ENCODE data around the gene SRP72.

GRCh38 chr4:56467284-56468096, at the start of gene SRP72:
- TF ChIP-seq RXRA (IDR thresholded peaks at IDR 0.05; ENCODE audit: borderline replicate concordance, low read depth) (no peak), CTCF (IDR thresholded peaks at IDR 0.05) (no peak), POLR2AphosphoS5 (IDR thresholded peaks at IDR 0.05; ENCODE audit: low read depth, low read length) (peak; percentile 97), FOXM1 (IDR thresholded peaks at IDR 0.05; ENCODE audit: low read depth) (no peak), REST (IDR thresholded peaks at IDR 0.05; ENCODE audit: low read depth, low read length) (peak; percentile 12; the same call in 1 of the 2 replicates), TCF12 (IDR thresholded peaks at IDR 0.05) (peak; percentile 22; the same call in 1 of the 2 replicates), EZH2phosphoT487 (IDR thresholded peaks at IDR 0.05; ENCODE audit: borderline replicate concordance, low read depth) (no peak), SIN3A (IDR thresholded peaks at IDR 0.05; ENCODE audit: borderline replicate concordance, low read depth, low read length) (peak; percentile 18; the same call in 1 of the 2 replicates)
